ENCODE results near the gene XDH. TPM values are rescaled to one million over a fixed set of nuclear protein-coding genes. Genes with fewer than 3 reads are reported as not detected.

The XDH gene
- total RNA-seq, 1 donor from 2014 or later: 5.6 TPM

DNA sequence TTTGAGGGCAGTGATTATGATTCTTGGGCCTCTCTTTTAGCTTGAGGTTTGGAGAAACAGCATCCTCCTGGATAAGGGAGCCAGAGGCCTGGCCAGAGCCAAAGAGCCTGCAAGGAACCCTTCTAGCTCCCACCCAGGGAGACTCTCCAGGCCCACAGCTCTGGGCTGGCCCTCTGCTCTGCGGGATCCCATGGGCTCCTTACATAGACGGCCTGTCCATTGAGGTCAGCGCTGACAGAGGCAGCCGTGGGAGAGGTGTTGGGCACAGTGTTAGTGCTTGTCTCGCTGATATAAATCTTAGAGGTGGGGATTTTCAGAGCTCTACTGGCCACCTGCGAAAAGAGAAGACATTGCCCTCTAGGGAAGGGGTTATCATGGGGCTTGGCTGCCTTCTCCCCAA, 67.2 kb downstream of the XDH start:
- TF ChIP-seq, protein P1, sequence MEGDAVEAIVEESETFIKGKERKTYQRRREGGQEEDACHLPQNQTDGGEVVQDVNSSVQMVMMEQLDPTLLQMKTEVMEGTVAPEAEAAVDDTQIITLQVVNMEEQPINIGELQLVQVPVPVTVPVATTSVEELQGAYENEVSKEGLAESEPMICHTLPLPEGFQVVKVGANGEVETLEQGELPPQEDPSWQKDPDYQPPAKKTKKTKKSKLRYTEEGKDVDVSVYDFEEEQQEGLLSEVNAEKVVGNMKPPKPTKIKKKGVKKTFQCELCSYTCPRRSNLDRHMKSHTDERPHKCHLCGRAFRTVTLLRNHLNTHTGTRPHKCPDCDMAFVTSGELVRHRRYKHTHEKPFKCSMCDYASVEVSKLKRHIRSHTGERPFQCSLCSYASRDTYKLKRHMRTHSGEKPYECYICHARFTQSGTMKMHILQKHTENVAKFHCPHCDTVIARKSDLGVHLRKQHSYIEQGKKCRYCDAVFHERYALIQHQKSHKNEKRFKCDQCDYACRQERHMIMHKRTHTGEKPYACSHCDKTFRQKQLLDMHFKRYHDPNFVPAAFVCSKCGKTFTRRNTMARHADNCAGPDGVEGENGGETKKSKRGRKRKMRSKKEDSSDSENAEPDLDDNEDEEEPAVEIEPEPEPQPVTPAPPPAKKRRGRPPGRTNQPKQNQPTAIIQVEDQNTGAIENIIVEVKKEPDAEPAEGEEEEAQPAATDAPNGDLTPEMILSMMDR (IDR thresholded peaks at IDR 0.05; ENCODE audit: unreplicated experiment): no peak
- H3K4me1 Mint-ChIP-seq (ENCODE audit: low read depth): no peaks in the 10 kb centered on the region
- no peaks in the 10 kb centered on the region for H3K9me3 Mint-ChIP-seq (ENCODE audit: low read depth)
- no peak overlapping the region for H3K27ac Mint-ChIP-seq
- H3K27me3 Mint-ChIP-seq: no peaks in the 10 kb centered on the region
- H3K36me3 Mint-ChIP-seq (ENCODE audit: insufficient read depth): no peaks in the 10 kb centered on the region
- DNase-seq (ENCODE audit: low spot score, unreplicated experiment): no peak
- H3K4me3 Mint-ChIP-seq (ENCODE audit: low read depth): no peak overlapping the region

DNA sequence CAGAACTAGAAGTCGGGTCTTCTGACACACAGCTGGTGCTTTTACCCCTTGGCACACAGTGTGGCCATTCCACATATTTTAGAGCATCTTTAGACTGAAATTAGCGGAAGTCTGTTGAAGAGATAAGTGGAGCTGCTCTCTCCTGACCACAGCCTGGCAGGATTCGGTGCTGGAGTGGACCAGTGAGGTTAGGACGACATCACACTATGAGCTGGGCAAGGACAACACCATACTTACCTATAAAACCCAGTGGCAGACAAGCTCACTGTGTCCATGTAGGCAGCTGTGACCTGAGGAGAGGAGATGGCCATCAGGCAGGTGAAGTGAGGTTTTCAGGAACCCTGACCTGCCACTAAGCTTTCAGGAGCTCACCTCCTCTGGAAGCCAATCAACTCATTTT, 70.1 kb downstream of the XDH start:
- Mint-ChIP-seq H3K27me3 (no peaks in the 10 kb centered on the region), H3K4me1 (ENCODE audit: low read depth) (no peaks in the 10 kb centered on the region), H3K36me3 (ENCODE audit: insufficient read depth) (peaks cover 4% of the 10 kb centered on the region), H3K4me3 (ENCODE audit: low read depth) (no peak overlapping the region), H3K27ac (no peak overlapping the region), H3K9me3 (ENCODE audit: low read depth) (no peaks in the 10 kb centered on the region)
- TF ChIP-seq, protein P1 (IDR thresholded peaks at IDR 0.05; ENCODE audit: unreplicated experiment): no peak
- DNase-seq (ENCODE audit: low spot score, unreplicated experiment): no peak

DNA sequence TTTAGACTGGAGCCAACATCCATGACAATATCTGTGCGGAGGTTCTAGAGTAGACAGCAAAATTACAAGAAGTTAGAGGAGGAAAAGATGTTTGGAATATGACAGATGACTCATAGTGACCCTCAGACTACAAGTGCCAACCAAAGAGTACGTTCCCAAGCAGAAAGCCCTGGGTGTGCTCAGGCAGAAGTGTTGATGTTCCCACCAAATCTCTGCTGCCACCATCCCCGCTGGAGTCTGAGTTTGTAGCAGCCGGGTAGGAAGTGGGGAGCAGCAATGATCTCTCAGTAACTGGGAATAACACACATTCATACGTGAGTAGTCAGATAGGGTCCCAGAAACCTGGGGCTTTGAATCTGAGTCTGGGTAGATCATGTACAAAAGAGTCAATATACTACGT, 73.2 kb downstream of the XDH start:
- Mint-ChIP-seq H3K27ac (no peak overlapping the region), H3K27me3 (no peaks in the 10 kb centered on the region), H3K9me3 (ENCODE audit: low read depth) (no peaks in the 10 kb centered on the region), H3K36me3 (ENCODE audit: insufficient read depth) (peaks cover 4% of the 10 kb centered on the region), H3K4me3 (ENCODE audit: low read depth) (no peak overlapping the region), H3K4me1 (ENCODE audit: low read depth) (no peaks in the 10 kb centered on the region)
- no peak for DNase-seq (ENCODE audit: low spot score, unreplicated experiment)
- TF ChIP-seq, protein P1 (IDR thresholded peaks at IDR 0.05; ENCODE audit: unreplicated experiment): no peak

DNA sequence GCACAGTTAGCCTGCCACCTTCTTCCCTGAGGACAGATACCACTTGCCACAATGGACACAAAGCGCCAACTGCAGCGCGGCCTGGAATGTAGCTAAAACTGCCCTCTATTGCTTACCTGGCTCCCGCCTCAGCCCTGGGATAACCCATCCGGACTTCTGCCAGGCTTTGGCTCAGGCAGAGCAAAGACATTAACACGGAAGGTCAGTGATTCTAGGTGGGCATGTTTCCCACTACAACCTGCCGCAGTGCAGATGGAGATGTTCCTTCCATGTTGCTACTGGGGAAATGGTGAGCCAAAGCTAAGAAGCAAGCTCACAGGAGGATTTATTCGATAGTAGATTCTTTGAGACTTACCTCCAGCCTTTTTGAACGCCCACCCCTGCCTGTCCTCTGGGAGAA, 74.8 kb downstream of the XDH start:
- Mint-ChIP-seq H3K9me3 (ENCODE audit: low read depth) (no peaks in the 10 kb centered on the region), H3K27ac (no peak overlapping the region), H3K4me1 (ENCODE audit: low read depth) (no peaks in the 10 kb centered on the region), H3K36me3 (ENCODE audit: insufficient read depth) (peaks cover 4% of the 10 kb centered on the region), H3K27me3 (no peaks in the 10 kb centered on the region), H3K4me3 (ENCODE audit: low read depth) (no peak overlapping the region)
- TF ChIP-seq, protein P1 (IDR thresholded peaks at IDR 0.05; ENCODE audit: unreplicated experiment): no peak
- no peak for DNase-seq (ENCODE audit: low spot score, unreplicated experiment)

DNA sequence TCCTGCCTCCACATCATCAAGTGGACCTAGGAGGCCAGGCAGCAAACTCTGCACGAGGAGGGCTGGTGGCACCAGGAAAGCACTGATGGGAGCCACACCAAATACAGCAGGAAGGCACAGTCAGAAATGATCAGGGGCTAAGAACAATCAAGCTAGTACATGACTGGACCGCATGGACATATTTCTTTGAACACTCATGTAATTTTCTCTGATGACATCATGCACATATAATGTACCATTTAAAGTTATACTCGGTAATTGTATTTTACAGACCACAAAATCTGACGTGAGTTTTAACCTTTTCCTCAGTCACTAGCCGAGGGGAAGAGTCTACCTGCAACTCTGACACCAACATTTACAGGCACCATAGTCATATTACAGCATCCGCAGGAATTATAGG, 76.7 kb downstream of the XDH start:
- no peak for DNase-seq (ENCODE audit: low spot score, unreplicated experiment)
- TF ChIP-seq, protein P1 (IDR thresholded peaks at IDR 0.05; ENCODE audit: unreplicated experiment): no peak
- Mint-ChIP-seq H3K4me3 (ENCODE audit: low read depth) (no peak overlapping the region), H3K36me3 (ENCODE audit: insufficient read depth) (peaks cover 4% of the 10 kb centered on the region), H3K9me3 (ENCODE audit: low read depth) (no peaks in the 10 kb centered on the region), H3K4me1 (ENCODE audit: low read depth) (no peaks in the 10 kb centered on the region), H3K27ac (no peak overlapping the region), H3K27me3 (peaks cover 3% of the 10 kb centered on the region)
